HepG2 (cell line): ENCODE results near the gene PIP5K1C. TPM values are rescaled to one million over a fixed set of nuclear protein-coding genes. Genes with fewer than 3 reads are reported as not detected.

ENCODE experiments used
- FOXM1 ChIP-seq: sonication (generic); formaldehyde crosslinking; IDR thresholded peaks from 2 replicates; pipeline ENCODE4 v1.5.0; 2020; ENCODE audit warnings: missing genetic modification reagents
- HOXA3 ChIP-seq: sonication (generic); formaldehyde crosslinking; IDR thresholded peaks from 2 replicates; pipeline ENCODE4 v1.5.0; 2020; ENCODE audit warnings: missing genetic modification reagents
- NCOA5 ChIP-seq: sonication (generic); formaldehyde crosslinking; IDR thresholded peaks from 2 replicates; pipeline ENCODE4 v1.4.0; 2020; ENCODE audit warnings: missing genetic modification reagents
- NFYB ChIP-seq: sonication (generic); formaldehyde crosslinking; IDR thresholded peaks from 2 replicates; pipeline ENCODE4 v1.4.0; 2020; ENCODE audit warnings: missing genetic modification reagents
- TCF12 ChIP-seq, 2 experiments: fragments of 450-650 bp in 1 of 2; sonication (generic) in 1 of 2; formaldehyde crosslinking in 1 of 2; IDR thresholded peaks; 2 replicates each; pipeline versions ENCODE4 v1.6.1 to v1.8.0; 2017 to 2022; ENCODE audit warnings: antibody characterized with exemption in 1 of 2, mild to moderate bottlenecking in 1 of 2, missing genetic modification reagents in 1 of 2, moderate library complexity in 1 of 2
- ZNF235 ChIP-seq: sonication (generic); formaldehyde crosslinking; IDR thresholded peaks from 2 replicates; pipeline ENCODE4 v1.8.1; 2023; ENCODE audit warnings: mild to moderate bottlenecking, missing genetic modification reagents, borderline replicate concordance
- ZNF652 ChIP-seq: IDR thresholded peaks from 2 replicates; pipeline ENCODE4 v1.6.1; 2016; ENCODE audit warnings: low read depth, borderline replicate concordance
- ZNF768 ChIP-seq: sonication (generic); formaldehyde crosslinking; IDR thresholded peaks from 2 replicates; pipeline ENCODE4 v1.4.0; 2020; ENCODE audit warnings: missing genetic modification reagents
- polyA plus RNA-seq, 8 experiments: library from polyadenylated mRNA; depleted of rRNA in 3 of 8; stranded (reverse) in 7 of 8; unstranded in 1 of 8; fragments of >200 nt; fragmentation: Illumina TruSeq in 4 of 8; extraction: Trizol in 4 of 8; gene quantifications; 2 replicates each; pipeline versions ENCODE4 v1.2.1 to v1.2.3, GENCODE V29; 2011 to 2016; ENCODE audit warnings: low read depth in 4 of 8, missing spikeins in 1 of 8, mixed read lengths in 1 of 8; ENCODE audit not compliant: insufficient read depth in 1 of 8
- total RNA-seq, 5 experiments: library from RNA; depleted of rRNA; stranded (reverse); fragments of >200 nt; fragmentation: Illumina TruSeq; extraction: Trizol; gene quantifications; 2 replicates each; pipeline ENCODE4 v1.2.3, GENCODE V29; 2016; ENCODE audit warnings: low read depth in 1 of 5
- TF ChIP-seq, protein P1 (sequence below): sonication (generic); formaldehyde crosslinking; IDR thresholded peaks from 2 replicates; pipeline ENCODE4 v1.9.0; 2022; ENCODE audit warnings: missing genetic modification reagents, mild to moderate bottlenecking, borderline replicate concordance
- TF ChIP-seq, protein P2 (sequence below): sonication (generic); formaldehyde crosslinking; IDR thresholded peaks from 2 replicates; pipeline ENCODE4 v1.8.1; 2022; ENCODE audit warnings: low read depth, mild to moderate bottlenecking, missing genetic modification reagents
- TF ChIP-seq, protein P3 (sequence below): sonication (generic); formaldehyde crosslinking; IDR thresholded peaks from 2 replicates; pipeline ENCODE4 v1.4.0; 2020; ENCODE audit warnings: mild to moderate bottlenecking, missing genetic modification reagents
- TF ChIP-seq, protein P4 (sequence below): sonication (generic); formaldehyde crosslinking; IDR thresholded peaks from 2 replicates; pipeline ENCODE4 v1.4.0; 2020; ENCODE audit warnings: missing genetic modification reagents, borderline replicate concordance
- TF ChIP-seq, protein P5 (sequence below): sonication (generic); formaldehyde crosslinking; IDR thresholded peaks from 2 replicates; pipeline ENCODE4 v1.4.0; 2020; ENCODE audit warnings: low read depth, mild to moderate bottlenecking, missing genetic modification reagents
- TF ChIP-seq, protein P6 (sequence below): sonication (generic); formaldehyde crosslinking; IDR thresholded peaks from 2 replicates; pipeline ENCODE4 v1.4.0; 2020; ENCODE audit warnings: missing genetic modification reagents

Gene PIP5K1C
- total and polyA plus RNA-seq, 2 of the 13 experiments (the other 11 are each of a cell fraction or from before 2014, with no cell fraction given), result 3.6 to 4.3 TPM

DNA sequence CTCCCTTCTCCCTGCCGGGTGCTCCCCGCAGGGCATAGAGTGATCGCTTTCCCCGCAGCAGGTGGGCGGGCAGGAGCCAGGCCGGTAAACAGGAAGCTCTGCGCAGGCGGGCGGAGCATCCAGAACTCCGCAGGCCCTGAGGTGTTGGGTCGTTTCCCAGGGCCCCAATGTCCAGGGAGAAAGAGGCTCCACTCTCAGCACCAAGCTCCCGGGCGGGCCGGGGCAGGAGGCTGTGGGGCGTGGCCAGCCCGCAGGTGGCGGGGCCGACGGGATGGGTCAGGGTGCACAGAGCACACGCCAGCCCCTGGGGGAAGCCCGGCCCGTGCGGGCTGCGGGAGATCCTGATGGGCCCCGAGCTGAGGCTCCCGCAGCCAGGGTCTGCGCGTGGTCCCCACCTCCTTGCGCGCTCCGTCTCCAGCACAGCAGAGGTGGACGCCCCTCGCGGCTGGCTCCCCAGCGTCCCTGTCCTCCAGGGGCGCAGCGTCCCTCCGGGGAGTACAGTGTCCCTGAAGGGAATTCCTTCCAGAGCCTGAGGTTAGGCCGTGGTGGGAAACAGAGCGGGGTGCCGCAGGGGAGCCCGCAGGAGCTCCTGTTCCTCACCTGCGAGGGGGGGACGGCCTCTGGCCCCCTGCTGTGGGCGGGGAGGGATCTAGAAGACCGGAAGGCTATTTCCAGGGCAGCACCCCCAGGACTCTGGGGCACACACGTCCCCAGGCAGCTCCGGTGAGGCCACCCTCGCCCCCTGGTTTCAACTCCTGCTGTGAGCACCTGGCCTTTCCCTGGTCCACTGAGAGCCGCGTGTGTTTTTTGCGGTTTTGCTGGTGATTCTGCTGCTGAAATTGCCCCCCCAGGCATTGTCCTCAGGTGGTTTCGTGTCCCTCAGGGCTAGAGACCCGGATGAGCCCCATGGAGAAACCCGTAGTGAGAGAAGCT is 12.2 kb downstream of the PIP5K1C start (continued):
- TF ChIP-seq, protein P1, sequence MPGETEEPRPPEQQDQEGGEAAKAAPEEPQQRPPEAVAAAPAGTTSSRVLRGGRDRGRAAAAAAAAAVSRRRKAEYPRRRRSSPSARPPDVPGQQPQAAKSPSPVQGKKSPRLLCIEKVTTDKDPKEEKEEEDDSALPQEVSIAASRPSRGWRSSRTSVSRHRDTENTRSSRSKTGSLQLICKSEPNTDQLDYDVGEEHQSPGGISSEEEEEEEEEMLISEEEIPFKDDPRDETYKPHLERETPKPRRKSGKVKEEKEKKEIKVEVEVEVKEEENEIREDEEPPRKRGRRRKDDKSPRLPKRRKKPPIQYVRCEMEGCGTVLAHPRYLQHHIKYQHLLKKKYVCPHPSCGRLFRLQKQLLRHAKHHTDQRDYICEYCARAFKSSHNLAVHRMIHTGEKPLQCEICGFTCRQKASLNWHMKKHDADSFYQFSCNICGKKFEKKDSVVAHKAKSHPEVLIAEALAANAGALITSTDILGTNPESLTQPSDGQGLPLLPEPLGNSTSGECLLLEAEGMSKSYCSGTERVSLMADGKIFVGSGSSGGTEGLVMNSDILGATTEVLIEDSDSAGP (CRISPR knock-in tag), result no peak
- TF ChIP-seq ZNF768, result peak; percentile 46; the same call in 1 of the 2 replicates
- no peak for TF ChIP-seq NFYB (CRISPR knock-in tag)
- TF ChIP-seq, protein P2, sequence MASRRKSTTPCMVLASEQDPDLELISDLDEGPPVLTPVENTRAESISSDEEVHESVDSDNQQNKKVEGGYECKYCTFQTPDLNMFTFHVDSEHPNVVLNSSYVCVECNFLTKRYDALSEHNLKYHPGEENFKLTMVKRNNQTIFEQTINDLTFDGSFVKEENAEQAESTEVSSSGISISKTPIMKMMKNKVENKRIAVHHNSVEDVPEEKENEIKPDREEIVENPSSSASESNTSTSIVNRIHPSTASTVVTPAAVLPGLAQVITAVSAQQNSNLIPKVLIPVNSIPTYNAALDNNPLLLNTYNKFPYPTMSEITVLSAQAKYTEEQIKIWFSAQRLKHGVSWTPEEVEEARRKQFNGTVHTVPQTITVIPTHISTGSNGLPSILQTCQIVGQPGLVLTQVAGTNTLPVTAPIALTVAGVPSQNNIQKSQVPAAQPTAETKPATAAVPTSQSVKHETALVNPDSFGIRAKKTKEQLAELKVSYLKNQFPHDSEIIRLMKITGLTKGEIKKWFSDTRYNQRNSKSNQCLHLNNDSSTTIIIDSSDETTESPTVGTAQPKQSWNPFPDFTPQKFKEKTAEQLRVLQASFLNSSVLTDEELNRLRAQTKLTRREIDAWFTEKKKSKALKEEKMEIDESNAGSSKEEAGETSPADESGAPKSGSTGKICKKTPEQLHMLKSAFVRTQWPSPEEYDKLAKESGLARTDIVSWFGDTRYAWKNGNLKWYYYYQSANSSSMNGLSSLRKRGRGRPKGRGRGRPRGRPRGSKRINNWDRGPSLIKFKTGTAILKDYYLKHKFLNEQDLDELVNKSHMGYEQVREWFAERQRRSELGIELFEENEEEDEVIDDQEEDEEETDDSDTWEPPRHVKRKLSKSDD (CRISPR knock-in tag), result no peak
- TF ChIP-seq, protein P3, sequence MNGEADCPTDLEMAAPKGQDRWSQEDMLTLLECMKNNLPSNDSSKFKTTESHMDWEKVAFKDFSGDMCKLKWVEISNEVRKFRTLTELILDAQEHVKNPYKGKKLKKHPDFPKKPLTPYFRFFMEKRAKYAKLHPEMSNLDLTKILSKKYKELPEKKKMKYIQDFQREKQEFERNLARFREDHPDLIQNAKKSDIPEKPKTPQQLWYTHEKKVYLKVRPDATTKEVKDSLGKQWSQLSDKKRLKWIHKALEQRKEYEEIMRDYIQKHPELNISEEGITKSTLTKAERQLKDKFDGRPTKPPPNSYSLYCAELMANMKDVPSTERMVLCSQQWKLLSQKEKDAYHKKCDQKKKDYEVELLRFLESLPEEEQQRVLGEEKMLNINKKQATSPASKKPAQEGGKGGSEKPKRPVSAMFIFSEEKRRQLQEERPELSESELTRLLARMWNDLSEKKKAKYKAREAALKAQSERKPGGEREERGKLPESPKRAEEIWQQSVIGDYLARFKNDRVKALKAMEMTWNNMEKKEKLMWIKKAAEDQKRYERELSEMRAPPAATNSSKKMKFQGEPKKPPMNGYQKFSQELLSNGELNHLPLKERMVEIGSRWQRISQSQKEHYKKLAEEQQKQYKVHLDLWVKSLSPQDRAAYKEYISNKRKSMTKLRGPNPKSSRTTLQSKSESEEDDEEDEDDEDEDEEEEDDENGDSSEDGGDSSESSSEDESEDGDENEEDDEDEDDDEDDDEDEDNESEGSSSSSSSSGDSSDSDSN (CRISPR knock-in tag), result peak; percentile 54
- TF ChIP-seq, protein P4, sequence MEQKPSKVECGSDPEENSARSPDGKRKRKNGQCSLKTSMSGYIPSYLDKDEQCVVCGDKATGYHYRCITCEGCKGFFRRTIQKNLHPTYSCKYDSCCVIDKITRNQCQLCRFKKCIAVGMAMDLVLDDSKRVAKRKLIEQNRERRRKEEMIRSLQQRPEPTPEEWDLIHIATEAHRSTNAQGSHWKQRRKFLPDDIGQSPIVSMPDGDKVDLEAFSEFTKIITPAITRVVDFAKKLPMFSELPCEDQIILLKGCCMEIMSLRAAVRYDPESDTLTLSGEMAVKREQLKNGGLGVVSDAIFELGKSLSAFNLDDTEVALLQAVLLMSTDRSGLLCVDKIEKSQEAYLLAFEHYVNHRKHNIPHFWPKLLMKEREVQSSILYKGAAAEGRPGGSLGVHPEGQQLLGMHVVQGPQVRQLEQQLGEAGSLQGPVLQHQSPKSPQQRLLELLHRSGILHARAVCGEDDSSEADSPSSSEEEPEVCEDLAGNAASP (CRISPR knock-in tag), result no peak
- no peak for TF ChIP-seq FOXM1
- TF ChIP-seq HOXA3 (CRISPR knock-in tag), result peak; percentile 30; the same call in 1 of the 2 replicates
- no peak for TF ChIP-seq TCF12 (IDR thresholded peaks at IDR 0.05)
- TF ChIP-seq TCF12 (CRISPR knock-in tag; IDR thresholded peaks at IDR 0.05), result no peak
- TF ChIP-seq NCOA5 (CRISPR knock-in tag), result no peak
- TF ChIP-seq, protein P5, sequence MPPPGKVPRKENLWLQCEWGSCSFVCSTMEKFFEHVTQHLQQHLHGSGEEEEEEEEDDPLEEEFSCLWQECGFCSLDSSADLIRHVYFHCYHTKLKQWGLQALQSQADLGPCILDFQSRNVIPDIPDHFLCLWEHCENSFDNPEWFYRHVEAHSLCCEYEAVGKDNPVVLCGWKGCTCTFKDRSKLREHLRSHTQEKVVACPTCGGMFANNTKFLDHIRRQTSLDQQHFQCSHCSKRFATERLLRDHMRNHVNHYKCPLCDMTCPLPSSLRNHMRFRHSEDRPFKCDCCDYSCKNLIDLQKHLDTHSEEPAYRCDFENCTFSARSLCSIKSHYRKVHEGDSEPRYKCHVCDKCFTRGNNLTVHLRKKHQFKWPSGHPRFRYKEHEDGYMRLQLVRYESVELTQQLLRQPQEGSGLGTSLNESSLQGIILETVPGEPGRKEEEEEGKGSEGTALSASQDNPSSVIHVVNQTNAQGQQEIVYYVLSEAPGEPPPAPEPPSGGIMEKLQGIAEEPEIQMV (CRISPR knock-in tag), result no peak
- TF ChIP-seq, protein P6, sequence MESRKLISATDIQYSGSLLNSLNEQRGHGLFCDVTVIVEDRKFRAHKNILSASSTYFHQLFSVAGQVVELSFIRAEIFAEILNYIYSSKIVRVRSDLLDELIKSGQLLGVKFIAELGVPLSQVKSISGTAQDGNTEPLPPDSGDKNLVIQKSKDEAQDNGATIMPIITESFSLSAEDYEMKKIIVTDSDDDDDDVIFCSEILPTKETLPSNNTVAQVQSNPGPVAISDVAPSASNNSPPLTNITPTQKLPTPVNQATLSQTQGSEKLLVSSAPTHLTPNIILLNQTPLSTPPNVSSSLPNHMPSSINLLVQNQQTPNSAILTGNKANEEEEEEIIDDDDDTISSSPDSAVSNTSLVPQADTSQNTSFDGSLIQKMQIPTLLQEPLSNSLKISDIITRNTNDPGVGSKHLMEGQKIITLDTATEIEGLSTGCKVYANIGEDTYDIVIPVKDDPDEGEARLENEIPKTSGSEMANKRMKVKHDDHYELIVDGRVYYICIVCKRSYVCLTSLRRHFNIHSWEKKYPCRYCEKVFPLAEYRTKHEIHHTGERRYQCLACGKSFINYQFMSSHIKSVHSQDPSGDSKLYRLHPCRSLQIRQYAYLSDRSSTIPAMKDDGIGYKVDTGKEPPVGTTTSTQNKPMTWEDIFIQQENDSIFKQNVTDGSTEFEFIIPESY (CRISPR knock-in tag), result no peak
- no peak for TF ChIP-seq ZNF652 (CRISPR knock-in tag)
- TF ChIP-seq ZNF235 (CRISPR knock-in tag), result no peak
